DMS153 treated with DMSO at 0.1 percent for 48 hours (cell line): Measurements from ENCODE around the gene LRRC71.
A peak's percentile ranks its signal among the peaks of the same experiment; 100 is the strongest.
"Not testable (repeated sequence)": the region's sequence is repeated elsewhere in the genome, so short reads cannot be mapped to it uniquely, and the experiment has no call there.

Source experiments
- DNase-seq: peaks from one replicate; lab custom pipeline; 2025; ENCODE audit not compliant: unreplicated experiment; lab: John Stamatoyannopoulos, UW

LRRC71 gene

GRCh38 chr1:156926695-156927094 is 6.3 kb downstream of the LRRC71 start:
- DNase-seq = not testable (repeated sequence)

GRCh38 chr1:156927215-156928042 is 7.0 kb downstream of the LRRC71 start:
- DNase-seq = peak; percentile 69

- DNase-seq = no peak
These were observed 7.7 kb downstream of the LRRC71 start for GRCh38 chr1:156928043-156928602.

GRCh38 chr1:156929596-156930238 is 9.3 kb downstream of the LRRC71 start:
- no peak for DNase-seq

GRCh38 chr1:156930483-156930882 is 10.1 kb downstream of the LRRC71 start:
- DNase-seq = no peak

- peak; percentile 26 for DNase-seq
These were observed 10.9 kb downstream of the LRRC71 start for GRCh38 chr1:156931211-156931952.

- no peak for DNase-seq
These were observed 11.7 kb downstream of the LRRC71 start for GRCh38 chr1:156931974-156932710.

GRCh38 chr1:156933136-156933535 is 12.7 kb downstream of the LRRC71 start:
- no peak for DNase-seq

GRCh38 chr1:156935505-156936128 is 15.2 kb downstream of the LRRC71 start:
- DNase-seq = no peak

GRCh38 chr1:156936191-156936590 is 15.8 kb downstream of the LRRC71 start:
- DNase-seq = no peak

GRCh38 chr1:156936721-156937220 is 16.3 kb downstream of the LRRC71 start:
- DNase-seq = no peak

- no peak for DNase-seq
These were observed 17.5 kb downstream of the LRRC71 start for GRCh38 chr1:156937883-156938282.

GRCh38 chr1:156938813-156939212 is 18.4 kb downstream of the LRRC71 start:
- DNase-seq = no peak

- DNase-seq = no peak
These were observed 19.4 kb downstream of the LRRC71 start for GRCh38 chr1:156939786-156940334.

GRCh38 chr1:156941675-156942074 is 21.2 kb downstream of the LRRC71 start:
- no peak for DNase-seq

- DNase-seq = no peak
These were observed 21.7 kb downstream of the LRRC71 start for GRCh38 chr1:156942176-156942575.

- no peak for DNase-seq
These were observed 22.1 kb downstream of the LRRC71 start for GRCh38 chr1:156942576-156942975.

GRCh38 chr1:156943756-156944155 is 23.3 kb downstream of the LRRC71 start:
- no peak for DNase-seq

GRCh38 chr1:156944268-156944667 is 23.8 kb downstream of the LRRC71 start:
- DNase-seq = no peak

GRCh38 chr1:156944848-156945247 is 24.4 kb downstream of the LRRC71 start:
- no peak for DNase-seq
